Ishikawa (cell line): ENCODE measurements around the gene KCNG1.

ENCODE experiments used
- CREB1 ChIP-seq: IDR thresholded peaks from 2 replicates; pipeline ENCODE4 v1.6.1; 2012; ENCODE audit warnings: low read depth
- EP300 ChIP-seq: IDR thresholded peaks from 2 replicates; pipeline ENCODE4 v1.6.1; 2012; ENCODE audit warnings: borderline replicate concordance
- MAX ChIP-seq: IDR thresholded peaks from 2 replicates; pipeline ENCODE4 v1.6.1; 2012
- NFIC ChIP-seq: IDR thresholded peaks from 2 replicates; pipeline ENCODE4 v1.6.1; 2012
- TAF1 ChIP-seq: IDR thresholded peaks from 2 replicates; pipeline ENCODE4 v1.6.1; 2012; ENCODE audit warnings: low read depth, mild to moderate bottlenecking
- TCF12 ChIP-seq: IDR thresholded peaks from 2 replicates; pipeline ENCODE4 v1.6.1; 2012; ENCODE audit warnings: low read depth
- YY1 ChIP-seq: IDR thresholded peaks from 2 replicates; pipeline ENCODE4 v1.6.1; 2012; ENCODE audit warnings: low read depth
- ZBTB7A ChIP-seq: IDR thresholded peaks from 2 replicates; pipeline ENCODE4 v1.6.1; 2012; ENCODE audit warnings: low read depth

- TF ChIP-seq TAF1 (no peak), CREB1 (no peak), EP300 (no peak), MAX (no peak), TCF12 (no peak), ZBTB7A (no peak), YY1 (no peak), NFIC (no peak)
Measured at GRCh38 chr20:51027035-51027795, 4.3 kb upstream of the KCNG1 start.
